ENCODE results near the gene CDC7. TPM values are rescaled to one million over a fixed set of nuclear protein-coding genes. Genes with fewer than 3 reads are reported as not detected.

Gene CDC7
- total and polyA plus RNA-seq, 8 donors, result 6.3 to 25.3 (median 18.1) TPM

DNA sequence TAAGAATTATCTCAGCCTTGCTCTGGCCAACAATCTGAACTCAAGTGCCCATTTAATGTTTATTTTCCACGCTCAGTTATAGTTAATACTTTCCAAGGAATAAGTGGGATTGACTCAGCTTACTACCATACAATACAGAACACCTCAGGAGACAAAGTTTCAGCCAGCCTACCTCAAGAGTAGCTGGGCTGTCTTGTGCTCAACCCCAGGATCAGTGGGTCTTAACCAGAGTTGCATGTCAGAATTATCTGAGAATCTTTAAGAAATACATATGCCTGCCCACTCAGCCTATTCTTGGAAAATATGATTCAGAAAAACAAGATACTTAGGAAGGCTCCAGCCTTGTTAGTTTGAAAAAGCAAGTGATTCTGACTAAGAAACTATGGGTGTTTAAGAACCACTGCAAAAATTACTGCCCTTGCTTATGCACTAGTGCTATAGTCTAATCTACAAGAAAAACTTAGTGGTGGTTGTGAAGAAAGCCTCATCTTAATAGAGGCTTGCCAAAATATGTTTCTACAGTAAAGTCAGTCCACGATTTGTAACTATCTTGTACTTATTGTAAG, 20.4 kb downstream of the CDC7 start:
- DNase-seq (no peak), ATAC-seq (peak; percentile 55)
- peaks cover 0 to 6% of the 10 kb centered on the region in 2 donors for H3K36me3 ChIP-seq
- H3K4me3 ChIP-seq, result no peak overlapping the region
- TF ChIP-seq, protein P1, sequence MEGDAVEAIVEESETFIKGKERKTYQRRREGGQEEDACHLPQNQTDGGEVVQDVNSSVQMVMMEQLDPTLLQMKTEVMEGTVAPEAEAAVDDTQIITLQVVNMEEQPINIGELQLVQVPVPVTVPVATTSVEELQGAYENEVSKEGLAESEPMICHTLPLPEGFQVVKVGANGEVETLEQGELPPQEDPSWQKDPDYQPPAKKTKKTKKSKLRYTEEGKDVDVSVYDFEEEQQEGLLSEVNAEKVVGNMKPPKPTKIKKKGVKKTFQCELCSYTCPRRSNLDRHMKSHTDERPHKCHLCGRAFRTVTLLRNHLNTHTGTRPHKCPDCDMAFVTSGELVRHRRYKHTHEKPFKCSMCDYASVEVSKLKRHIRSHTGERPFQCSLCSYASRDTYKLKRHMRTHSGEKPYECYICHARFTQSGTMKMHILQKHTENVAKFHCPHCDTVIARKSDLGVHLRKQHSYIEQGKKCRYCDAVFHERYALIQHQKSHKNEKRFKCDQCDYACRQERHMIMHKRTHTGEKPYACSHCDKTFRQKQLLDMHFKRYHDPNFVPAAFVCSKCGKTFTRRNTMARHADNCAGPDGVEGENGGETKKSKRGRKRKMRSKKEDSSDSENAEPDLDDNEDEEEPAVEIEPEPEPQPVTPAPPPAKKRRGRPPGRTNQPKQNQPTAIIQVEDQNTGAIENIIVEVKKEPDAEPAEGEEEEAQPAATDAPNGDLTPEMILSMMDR (IDR thresholded peaks at IDR 0.05), result no peak
- intact Hi-C loops (cut with DNase I), result no loop called here
- H3K27ac ChIP-seq, result no peak overlapping the region
- H3K27me3 ChIP-seq, result no peaks in the 10 kb centered on the region
- H3K4me1 ChIP-seq, result no peaks in the 10 kb centered on the region
- no peaks in the 10 kb centered on the region for H3K9me3 ChIP-seq

DNA sequence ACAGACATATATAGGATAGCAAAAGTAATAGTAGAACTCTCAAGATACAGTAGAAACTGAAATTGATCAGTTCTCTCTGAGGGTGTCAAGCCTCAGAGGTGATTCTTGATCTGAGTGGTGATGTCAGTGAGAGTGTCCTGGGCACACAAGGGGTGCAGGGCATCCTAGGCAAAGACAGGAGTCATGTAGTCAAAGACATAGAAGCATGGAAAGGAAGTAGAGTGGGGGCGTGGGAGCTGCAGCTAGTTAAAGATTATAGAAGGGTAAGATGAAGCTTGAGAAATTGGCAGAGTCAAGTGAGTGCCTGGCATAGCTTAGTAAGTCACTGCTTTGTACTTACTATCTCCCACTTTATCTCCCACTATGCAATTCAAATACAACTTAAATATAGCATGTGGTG, 22.8 kb downstream of the CDC7 start:
- no peak overlapping the region for H3K4me3 ChIP-seq
- ATAC-seq (peak; percentile 32), DNase-seq (no peak)
- intact Hi-C loops (cut with DNase I), result no loop called here
- no peak overlapping the region for H3K27ac ChIP-seq
- H3K27me3 ChIP-seq, result no peaks in the 10 kb centered on the region
- no peaks in the 10 kb centered on the region for H3K4me1 ChIP-seq
- no peaks in the 10 kb centered on the region for H3K9me3 ChIP-seq
- peaks cover 0 to under 1% of the 10 kb centered on the region in 2 donors for H3K36me3 ChIP-seq
- TF ChIP-seq, protein P1 (IDR thresholded peaks at IDR 0.05), result no peak

- intact Hi-C loops (cut with DNase I), result no loop called here
- no peaks in the 10 kb centered on the region for H3K27me3 ChIP-seq
- no peak overlapping the region for H3K4me3 ChIP-seq
- peak in 2 of 4 donors; percentile 48 to 68 for DNase-seq
- peak overlapping the region in 1 of 2 donors; percentile 2 for H3K27ac ChIP-seq
- no peaks in the 10 kb centered on the region for H3K36me3 ChIP-seq
- peak; percentile 45 for ATAC-seq
- H3K4me1 ChIP-seq, result no peaks in the 10 kb centered on the region
- H3K9me3 ChIP-seq, result no peaks in the 10 kb centered on the region
- TF ChIP-seq, protein P1 (IDR thresholded peaks at IDR 0.05), result no peak
Measured at GRCh38 chr1:91526496-91526895, 25.8 kb downstream of the CDC7 start.

- Histone ChIP-seq H3K4me1 (no peaks in the 10 kb centered on the region), H3K36me3 (no peaks in the 10 kb centered on the region), H3K27ac (no peak overlapping the region), H3K9me3 (no peaks in the 10 kb centered on the region), H3K27me3 (no peaks in the 10 kb centered on the region), H3K4me3 (no peak overlapping the region)
- no peak for ATAC-seq
- intact Hi-C loops (cut with DNase I), result no loop called here
- TF ChIP-seq, protein P1 (IDR thresholded peaks at IDR 0.05), result no peak
- DNase-seq, result no peak
Measured at GRCh38 chr1:91527266-91527765, 26.7 kb downstream of the CDC7 start.

DNA sequence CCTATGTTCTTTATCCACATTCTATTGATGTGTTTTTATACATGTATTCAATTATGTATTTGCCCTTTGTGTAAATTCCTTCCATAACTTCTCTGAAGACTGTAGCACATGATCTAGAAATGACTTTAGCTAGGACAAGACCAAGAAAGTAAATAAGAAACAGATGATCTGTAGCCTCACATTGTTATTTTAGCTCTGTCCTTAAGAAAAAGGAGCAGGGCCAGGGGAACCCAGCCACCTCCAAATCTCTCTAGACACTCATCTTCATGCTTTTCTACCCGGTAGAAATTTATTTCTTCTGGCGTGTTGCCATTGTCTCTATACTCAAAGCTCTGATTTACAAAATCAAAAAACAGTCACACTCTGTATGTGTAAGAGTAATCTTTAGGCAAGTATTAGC, 27.1 kb downstream of the CDC7 start:
- no peak for ATAC-seq
- H3K27ac ChIP-seq, result no peak overlapping the region
- H3K4me3 ChIP-seq, result no peak overlapping the region
- H3K4me1 ChIP-seq, result no peaks in the 10 kb centered on the region
- intact Hi-C loops (cut with DNase I), result no loop called here
- TF ChIP-seq, protein P1 (IDR thresholded peaks at IDR 0.05), result no peak
- no peaks in the 10 kb centered on the region for H3K36me3 ChIP-seq
- no peak for DNase-seq
- H3K9me3 ChIP-seq, result no peaks in the 10 kb centered on the region
- H3K27me3 ChIP-seq, result no peaks in the 10 kb centered on the region
